ENCODE data around the gene VEZF1.

- TF ChIP-seq CTCF (IDR thresholded peaks at IDR 0.05; ENCODE audit: borderline replicate concordance, extremely low read depth, low read length, poor library complexity, severe bottlenecking) (no peak), EZH2 (IDR thresholded peaks at IDR 0.05; ENCODE audit: borderline replicate concordance, low read depth, low read length, severe bottlenecking) (no peak)
Measured at GRCh38 chr17:57925361-57925990, 62.6 kb downstream of the VEZF1 start.
